HEK293 (cell line): ENCODE data around the gene RBM46.

Experiments
- BCL11A ChIP-seq: fragments of 450-650 bp; formaldehyde crosslinking; IDR thresholded peaks from 2 replicates; pipeline ENCODE4 v1.5.1; 2016; ENCODE audit warnings: low read depth, missing biosample characterization, missing genetic modification characterization
- SALL2 ChIP-seq: fragments of 450-650 bp; formaldehyde crosslinking; IDR thresholded peaks from 2 replicates; pipeline ENCODE4 v1.5.0; 2017; ENCODE audit warnings: missing biosample characterization, mild to moderate bottlenecking, missing genetic modification characterization, borderline replicate concordance
- WT1 ChIP-seq: fragments of 450-650 bp; formaldehyde crosslinking; IDR thresholded peaks from 2 replicates; pipeline ENCODE4 v1.5.1; 2016; ENCODE audit warnings: missing biosample characterization, missing genetic modification characterization
- ZFP69B ChIP-seq: fragments of 450-650 bp; formaldehyde crosslinking; IDR thresholded peaks from 2 replicates; pipeline ENCODE4 v1.5.1; 2016; ENCODE audit warnings: missing biosample characterization, missing genetic modification characterization
- TF ChIP-seq, protein P1 (sequence below): fragments of 450-650 bp; formaldehyde crosslinking; IDR thresholded peaks from 2 replicates; pipeline ENCODE4 v1.5.1; 2016; ENCODE audit warnings: missing biosample characterization, missing genetic modification characterization

DNA sequence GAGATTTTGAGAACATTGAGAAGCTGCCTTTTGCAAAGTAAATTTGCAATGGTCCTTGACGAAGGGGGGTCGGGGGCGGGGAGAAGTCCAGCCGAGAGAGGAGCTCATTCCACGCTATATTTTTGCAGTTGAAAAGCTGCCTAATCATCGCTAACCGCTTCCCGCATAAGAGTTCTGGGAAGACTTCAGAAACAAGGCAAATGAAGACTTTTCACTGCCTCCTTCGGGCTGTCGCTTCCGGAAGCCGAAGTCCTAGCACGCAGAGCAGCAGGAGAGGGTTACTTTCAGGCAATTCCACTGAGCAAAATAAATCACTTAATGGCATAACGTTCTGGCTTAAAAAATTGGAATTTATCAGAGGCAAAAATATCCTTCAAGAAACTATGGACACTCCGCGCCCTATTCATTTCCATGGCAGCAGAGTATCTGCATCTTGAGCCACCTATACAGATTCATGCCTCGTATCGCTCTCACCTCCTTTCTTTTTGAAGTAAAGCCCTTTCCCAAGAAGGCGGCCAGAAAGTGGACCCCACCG is 39.9 kb upstream of the RBM46 start:
- TF ChIP-seq, protein P1, sequence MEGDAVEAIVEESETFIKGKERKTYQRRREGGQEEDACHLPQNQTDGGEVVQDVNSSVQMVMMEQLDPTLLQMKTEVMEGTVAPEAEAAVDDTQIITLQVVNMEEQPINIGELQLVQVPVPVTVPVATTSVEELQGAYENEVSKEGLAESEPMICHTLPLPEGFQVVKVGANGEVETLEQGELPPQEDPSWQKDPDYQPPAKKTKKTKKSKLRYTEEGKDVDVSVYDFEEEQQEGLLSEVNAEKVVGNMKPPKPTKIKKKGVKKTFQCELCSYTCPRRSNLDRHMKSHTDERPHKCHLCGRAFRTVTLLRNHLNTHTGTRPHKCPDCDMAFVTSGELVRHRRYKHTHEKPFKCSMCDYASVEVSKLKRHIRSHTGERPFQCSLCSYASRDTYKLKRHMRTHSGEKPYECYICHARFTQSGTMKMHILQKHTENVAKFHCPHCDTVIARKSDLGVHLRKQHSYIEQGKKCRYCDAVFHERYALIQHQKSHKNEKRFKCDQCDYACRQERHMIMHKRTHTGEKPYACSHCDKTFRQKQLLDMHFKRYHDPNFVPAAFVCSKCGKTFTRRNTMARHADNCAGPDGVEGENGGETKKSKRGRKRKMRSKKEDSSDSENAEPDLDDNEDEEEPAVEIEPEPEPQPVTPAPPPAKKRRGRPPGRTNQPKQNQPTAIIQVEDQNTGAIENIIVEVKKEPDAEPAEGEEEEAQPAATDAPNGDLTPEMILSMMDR: no peak
- TF ChIP-seq SALL2: no peak
- TF ChIP-seq ZFP69B: no peak
- no peak for TF ChIP-seq WT1 (tag by site-specific recombination)
- no peak for TF ChIP-seq BCL11A (tag by site-specific recombination)
